HUES64 (cell line): ENCODE data around the gene XYLT1.

ENCODE experiments used
- H3K27ac ChIP-seq: 2 replicates; pipeline ENCODE4 v1.7.0; 2013; ENCODE audit warnings: low read depth, low read length, inconsistent platforms
- H3K27me3 ChIP-seq: 2 replicates; pipeline ENCODE4 v1.6.1; 2013; ENCODE audit warnings: mild to moderate bottlenecking, low read length; ENCODE audit not compliant: insufficient read depth
- H3K36me3 ChIP-seq: 2 replicates; pipeline ENCODE4 v1.6.1; 2013; ENCODE audit warnings: mild to moderate bottlenecking, low read length; ENCODE audit not compliant: insufficient read depth
- H3K4me1 ChIP-seq: 2 replicates; pipeline ENCODE4 v1.6.1; 2013; ENCODE audit warnings: mild to moderate bottlenecking, low read length, moderate library complexity; ENCODE audit not compliant: insufficient read depth
- H3K4me3 ChIP-seq: 2 replicates; pipeline ENCODE4 v1.5.1; 2013; ENCODE audit warnings: mild to moderate bottlenecking, low read length, moderate library complexity
- H3K9ac ChIP-seq: 2 replicates; pipeline ENCODE4 v1.6.1; 2013; ENCODE audit warnings: mild to moderate bottlenecking, low read depth, low read length
- H3K9me3 ChIP-seq: 2 replicates; pipeline ENCODE4 v1.6.1; 2013; ENCODE audit warnings: low read depth, low read length; ENCODE audit not compliant: insufficient read depth
- WGBS: fragments of 150-250, 120-280 bp; methylation state at CpG from one replicate; pipeline ENCODE4 v1.1.7; 2013; ENCODE audit warnings: missing lambda C conversion rate; 5-methylcytosine and 5-hydroxymethylcytosine counted together

The XYLT1 gene

GRCh38 chr16:17162560-17162959 is 308.2 kb downstream of the XYLT1 start:
- Histone ChIP-seq H3K27ac (no peak overlapping the region), H3K27me3 (no peaks in the 10 kb centered on the region), H3K4me1 (peaks cover 29% of the 10 kb centered on the region), H3K9me3 (no peaks in the 10 kb centered on the region), H3K36me3 (no peaks in the 10 kb centered on the region), H3K4me3 (no peak overlapping the region), H3K9ac (no peak overlapping the region)
- WGBS: 92% methylated on average over 2 of the region's 3 CpGs

- no peak overlapping the region; the same call in 1 of the 2 replicates for H3K4me3 ChIP-seq
- no peaks in the 10 kb centered on the region for H3K36me3 ChIP-seq
- WGBS: 63% methylated on average over 17 of the region's 17 CpGs
- H3K9ac ChIP-seq: no peak overlapping the region
- peaks cover 29% of the 10 kb centered on the region for H3K4me1 ChIP-seq
- no peaks in the 10 kb centered on the region for H3K27me3 ChIP-seq
- H3K9me3 ChIP-seq: no peaks in the 10 kb centered on the region
- H3K27ac ChIP-seq: no peak overlapping the region; the same call in 1 of the 2 replicates
Observed at GRCh38 chr16:17160920-17161431, 309.8 kb downstream of the XYLT1 start.

GRCh38 chr16:17160285-17160853 is 310.4 kb downstream of the XYLT1 start:
- Histone ChIP-seq H3K4me3 (no peak overlapping the region), H3K27me3 (no peaks in the 10 kb centered on the region), H3K9ac (no peak overlapping the region), H3K4me1 (peaks cover 29% of the 10 kb centered on the region), H3K27ac (no peak overlapping the region; the same call in 1 of the 2 replicates), H3K9me3 (no peaks in the 10 kb centered on the region), H3K36me3 (no peaks in the 10 kb centered on the region)
- 69% methylated on average over 18 of the region's 18 CpGs for WGBS

- Histone ChIP-seq H3K9ac (no peak overlapping the region), H3K27me3 (no peaks in the 10 kb centered on the region), H3K9me3 (no peaks in the 10 kb centered on the region), H3K36me3 (no peaks in the 10 kb centered on the region), H3K4me1 (peaks cover 29% of the 10 kb centered on the region), H3K4me3 (no peak overlapping the region), H3K27ac (no peak overlapping the region)
- WGBS: 73% methylated on average over 12 of the region's 12 CpGs
Observed at GRCh38 chr16:17159617-17160016, 311.1 kb downstream of the XYLT1 start.

- Histone ChIP-seq H3K4me1 (peaks cover 15% of the 10 kb centered on the region), H3K27me3 (no peaks in the 10 kb centered on the region), H3K27ac (no peak overlapping the region), H3K9ac (no peak overlapping the region), H3K9me3 (no peaks in the 10 kb centered on the region), H3K4me3 (no peak overlapping the region), H3K36me3 (no peaks in the 10 kb centered on the region)
- WGBS: 89% methylated on average over 1 of the region's 1 CpG
Observed at GRCh38 chr16:17155936-17156335, 314.8 kb downstream of the XYLT1 start.

GRCh38 chr16:17155485-17155884 is 315.3 kb downstream of the XYLT1 start:
- peaks cover 11% of the 10 kb centered on the region for H3K4me1 ChIP-seq
- H3K9me3 ChIP-seq: no peaks in the 10 kb centered on the region
- no peak overlapping the region for H3K4me3 ChIP-seq
- H3K9ac ChIP-seq: no peak overlapping the region
- H3K27ac ChIP-seq: no peak overlapping the region
- no peaks in the 10 kb centered on the region for H3K36me3 ChIP-seq
- WGBS: 93% methylated on average over 5 of the region's 5 CpGs
- H3K27me3 ChIP-seq: no peaks in the 10 kb centered on the region

GRCh38 chr16:17154981-17155380 is 315.8 kb downstream of the XYLT1 start:
- Histone ChIP-seq H3K9me3 (no peaks in the 10 kb centered on the region), H3K27me3 (no peaks in the 10 kb centered on the region), H3K4me1 (peaks cover 6% of the 10 kb centered on the region), H3K27ac (no peak overlapping the region), H3K36me3 (no peaks in the 10 kb centered on the region), H3K9ac (no peak overlapping the region), H3K4me3 (no peak overlapping the region)
- 89% methylated on average over 2 of the region's 2 CpGs for WGBS

- Histone ChIP-seq H3K9ac (no peak overlapping the region), H3K36me3 (no peaks in the 10 kb centered on the region)
- 92% methylated on average over 7 of the region's 7 CpGs for WGBS
Observed at GRCh38 chr16:17152311-17152710, 318.4 kb downstream of the XYLT1 start.

GRCh38 chr16:17151335-17151734 is 319.4 kb downstream of the XYLT1 start:
- Histone ChIP-seq H3K4me3 (no peak overlapping the region), H3K4me1 (no peaks in the 10 kb centered on the region), H3K9me3 (no peaks in the 10 kb centered on the region), H3K36me3 (no peaks in the 10 kb centered on the region), H3K27me3 (no peaks in the 10 kb centered on the region), H3K9ac (no peak overlapping the region), H3K27ac (no peak overlapping the region)
- 95% methylated on average over 5 of the region's 5 CpGs for WGBS

More at GRCh38 chr16:17152311-17152710, 318.4 kb downstream of the XYLT1 start:
- Histone ChIP-seq H3K4me1 (no peaks in the 10 kb centered on the region), H3K9me3 (no peaks in the 10 kb centered on the region), H3K4me3 (no peak overlapping the region), H3K27ac (no peak overlapping the region), H3K27me3 (no peaks in the 10 kb centered on the region)

GRCh38 chr16:17149904-17150483 is 320.8 kb downstream of the XYLT1 start:
- Histone ChIP-seq H3K4me3 (no peak overlapping the region), H3K9ac (no peak overlapping the region), H3K36me3 (no peaks in the 10 kb centered on the region), H3K4me1 (no peaks in the 10 kb centered on the region), H3K27me3 (no peaks in the 10 kb centered on the region), H3K27ac (no peak overlapping the region), H3K9me3 (no peaks in the 10 kb centered on the region)
- 84% methylated on average over 6 of the region's 7 CpGs for WGBS

- no peak overlapping the region for H3K9ac ChIP-seq
Observed at GRCh38 chr16:17147942-17148341, 322.8 kb downstream of the XYLT1 start.

More at GRCh38 chr16:17147942-17148341, 322.8 kb downstream of the XYLT1 start:
- H3K36me3 ChIP-seq: no peaks in the 10 kb centered on the region
- no peaks in the 10 kb centered on the region for H3K9me3 ChIP-seq
- H3K4me3 ChIP-seq: no peak overlapping the region
- no peaks in the 10 kb centered on the region for H3K4me1 ChIP-seq
- no peak overlapping the region for H3K27ac ChIP-seq
- 97% methylated on average over 3 of the region's 3 CpGs for WGBS
- H3K27me3 ChIP-seq: no peaks in the 10 kb centered on the region
